Measurements from ENCODE around the gene ZBTB40.

DNA sequence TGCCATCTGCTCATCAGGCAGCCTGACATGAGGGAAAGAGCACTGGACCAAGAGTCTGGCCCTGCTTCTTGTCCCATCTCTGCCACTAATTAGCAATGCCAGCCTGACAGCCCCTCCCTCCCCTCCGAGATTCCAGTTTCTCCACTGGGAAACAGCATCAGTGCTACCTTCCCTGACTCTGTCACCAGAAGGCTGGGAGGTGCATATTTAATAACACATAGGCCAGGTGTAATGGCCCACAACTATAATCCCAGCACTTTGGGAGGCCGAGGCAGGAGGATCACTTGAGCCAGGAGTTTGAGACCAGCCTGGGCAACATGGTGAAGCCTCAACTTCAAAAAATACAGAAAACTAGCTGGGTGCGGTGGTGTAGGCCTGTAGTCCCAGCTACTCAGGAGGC lies 41.2 kb upstream of the ZBTB40 start:
- TF ChIP-seq FOXP1 (CRISPR knock-in tag; IDR thresholded peaks at IDR 0.05; ENCODE audit: borderline replicate concordance) (no peak), ZBTB21 (CRISPR knock-in tag; IDR thresholded peaks at IDR 0.05; ENCODE audit: borderline replicate concordance) (no peak), GABPB1 (CRISPR knock-in tag; IDR thresholded peaks at IDR 0.05) (no peak), NR2C2 (CRISPR knock-in tag; IDR thresholded peaks at IDR 0.05) (no peak), OVOL2 (CRISPR knock-in tag; IDR thresholded peaks at IDR 0.05; ENCODE audit: borderline replicate concordance) (no peak)
- TF ChIP-seq, protein P1, sequence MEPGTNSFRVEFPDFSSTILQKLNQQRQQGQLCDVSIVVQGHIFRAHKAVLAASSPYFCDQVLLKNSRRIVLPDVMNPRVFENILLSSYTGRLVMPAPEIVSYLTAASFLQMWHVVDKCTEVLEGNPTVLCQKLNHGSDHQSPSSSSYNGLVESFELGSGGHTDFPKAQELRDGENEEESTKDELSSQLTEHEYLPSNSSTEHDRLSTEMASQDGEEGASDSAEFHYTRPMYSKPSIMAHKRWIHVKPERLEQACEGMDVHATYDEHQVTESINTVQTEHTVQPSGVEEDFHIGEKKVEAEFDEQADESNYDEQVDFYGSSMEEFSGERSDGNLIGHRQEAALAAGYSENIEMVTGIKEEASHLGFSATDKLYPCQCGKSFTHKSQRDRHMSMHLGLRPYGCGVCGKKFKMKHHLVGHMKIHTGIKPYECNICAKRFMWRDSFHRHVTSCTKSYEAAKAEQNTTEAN (CRISPR knock-in tag; IDR thresholded peaks at IDR 0.05) = no peak
- TF ChIP-seq, protein P2, sequence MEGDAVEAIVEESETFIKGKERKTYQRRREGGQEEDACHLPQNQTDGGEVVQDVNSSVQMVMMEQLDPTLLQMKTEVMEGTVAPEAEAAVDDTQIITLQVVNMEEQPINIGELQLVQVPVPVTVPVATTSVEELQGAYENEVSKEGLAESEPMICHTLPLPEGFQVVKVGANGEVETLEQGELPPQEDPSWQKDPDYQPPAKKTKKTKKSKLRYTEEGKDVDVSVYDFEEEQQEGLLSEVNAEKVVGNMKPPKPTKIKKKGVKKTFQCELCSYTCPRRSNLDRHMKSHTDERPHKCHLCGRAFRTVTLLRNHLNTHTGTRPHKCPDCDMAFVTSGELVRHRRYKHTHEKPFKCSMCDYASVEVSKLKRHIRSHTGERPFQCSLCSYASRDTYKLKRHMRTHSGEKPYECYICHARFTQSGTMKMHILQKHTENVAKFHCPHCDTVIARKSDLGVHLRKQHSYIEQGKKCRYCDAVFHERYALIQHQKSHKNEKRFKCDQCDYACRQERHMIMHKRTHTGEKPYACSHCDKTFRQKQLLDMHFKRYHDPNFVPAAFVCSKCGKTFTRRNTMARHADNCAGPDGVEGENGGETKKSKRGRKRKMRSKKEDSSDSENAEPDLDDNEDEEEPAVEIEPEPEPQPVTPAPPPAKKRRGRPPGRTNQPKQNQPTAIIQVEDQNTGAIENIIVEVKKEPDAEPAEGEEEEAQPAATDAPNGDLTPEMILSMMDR (IDR thresholded peaks at IDR 0.05) = no peak
- TF ChIP-seq, protein P3, sequence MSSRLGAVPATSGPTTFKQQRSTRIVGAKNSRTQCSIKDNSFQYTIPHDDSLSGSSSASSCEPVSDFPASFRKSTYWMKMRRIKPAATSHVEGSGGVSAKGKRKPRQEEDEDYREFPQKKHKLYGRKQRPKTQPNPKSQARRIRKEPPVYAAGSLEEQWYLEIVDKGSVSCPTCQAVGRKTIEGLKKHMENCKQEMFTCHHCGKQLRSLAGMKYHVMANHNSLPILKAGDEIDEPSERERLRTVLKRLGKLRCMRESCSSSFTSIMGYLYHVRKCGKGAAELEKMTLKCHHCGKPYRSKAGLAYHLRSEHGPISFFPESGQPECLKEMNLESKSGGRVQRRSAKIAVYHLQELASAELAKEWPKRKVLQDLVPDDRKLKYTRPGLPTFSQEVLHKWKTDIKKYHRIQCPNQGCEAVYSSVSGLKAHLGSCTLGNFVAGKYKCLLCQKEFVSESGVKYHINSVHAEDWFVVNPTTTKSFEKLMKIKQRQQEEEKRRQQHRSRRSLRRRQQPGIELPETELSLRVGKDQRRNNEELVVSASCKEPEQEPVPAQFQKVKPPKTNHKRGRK (CRISPR knock-in tag; IDR thresholded peaks at IDR 0.05; ENCODE audit: borderline replicate concordance) = no peak
